ENCODE measurements around the gene DNAJB12.
"Not testable (repeated sequence)": the region's sequence is repeated elsewhere in the genome, so short reads cannot be mapped to it uniquely, and the experiment has no call there.

The DNAJB12 gene

DNA sequence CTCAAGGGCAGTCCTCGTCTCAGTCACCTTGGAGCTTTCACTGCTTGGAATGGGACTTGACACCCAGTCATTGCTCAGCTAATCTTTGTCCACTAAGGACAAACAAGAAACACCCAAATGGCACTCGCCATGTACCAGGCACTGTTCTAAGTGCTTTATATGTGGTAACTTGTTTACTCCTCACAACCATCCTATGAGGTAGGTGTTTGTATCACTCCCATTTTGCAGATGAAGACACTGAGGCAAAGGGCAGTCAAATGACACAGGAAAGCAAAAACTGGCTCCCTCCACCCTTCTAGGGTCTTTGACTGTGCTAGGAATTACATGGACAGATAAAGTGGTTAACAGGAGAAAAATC, 24.7 kb downstream of the DNAJB12 start:
- DNase-seq = no peak

DNA sequence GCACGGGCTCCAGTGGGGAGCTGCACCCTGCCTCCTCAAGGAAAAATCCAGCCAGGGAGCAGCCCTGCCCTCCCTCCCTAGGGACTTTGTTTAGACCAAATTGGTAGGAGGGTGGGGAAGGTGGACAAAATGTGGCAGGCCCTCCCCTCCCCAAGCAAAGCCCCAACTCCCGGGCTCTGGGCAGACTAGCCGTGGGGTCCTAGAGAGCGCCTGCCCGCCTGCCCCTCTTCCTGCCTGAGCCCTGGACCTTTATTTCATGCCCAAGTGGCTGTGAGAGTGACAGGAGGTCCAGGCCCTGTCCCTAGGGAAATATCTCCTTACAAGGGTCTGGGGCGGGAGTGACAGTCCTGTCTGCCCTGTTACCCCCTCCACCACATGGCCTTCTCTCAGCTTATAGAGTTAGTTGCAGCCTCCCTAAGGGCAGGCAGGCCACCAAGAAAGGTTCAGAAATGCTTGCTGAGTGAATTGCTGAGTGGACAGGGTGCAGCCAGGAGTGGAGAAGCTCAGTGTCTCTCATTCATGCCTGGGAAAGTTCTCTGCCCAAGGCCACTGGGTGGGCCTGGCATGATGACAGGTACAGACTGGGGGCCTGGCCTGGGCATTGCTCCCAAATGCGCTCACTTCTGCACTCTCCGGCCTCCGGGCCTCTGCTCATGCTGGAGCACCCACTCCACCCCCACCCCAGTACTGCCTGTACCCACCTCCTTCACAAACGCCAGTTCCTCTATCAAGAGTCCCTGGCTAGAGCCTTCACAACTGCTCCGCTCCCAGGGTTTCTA, 25.2 kb downstream of the DNAJB12 start:
- DNase-seq = no peak

DNA sequence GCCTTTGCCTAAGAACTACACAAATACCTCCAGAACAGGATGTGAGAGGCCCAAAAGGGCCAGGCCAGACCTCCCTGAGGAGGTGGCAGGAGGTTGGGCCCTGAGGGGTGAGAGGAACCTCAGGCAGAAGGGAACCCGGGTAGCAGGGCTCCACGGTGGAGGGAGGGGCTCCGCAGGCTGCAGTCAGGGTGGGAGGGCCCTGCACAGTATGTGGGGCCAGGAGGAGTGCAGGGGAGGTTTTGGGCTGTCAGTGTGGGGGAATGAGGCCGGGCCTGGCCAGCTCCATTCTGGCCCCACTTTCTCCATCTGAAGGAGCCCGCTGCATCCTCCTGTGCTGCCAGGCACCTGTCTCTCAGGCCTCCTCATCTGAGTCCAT, 25.9 kb downstream of the DNAJB12 start:
- no peak for DNase-seq

GRCh38 chr10:72328045-72328828, 26.5 kb downstream of the DNAJB12 start:
- DNase-seq = no peak

DNA sequence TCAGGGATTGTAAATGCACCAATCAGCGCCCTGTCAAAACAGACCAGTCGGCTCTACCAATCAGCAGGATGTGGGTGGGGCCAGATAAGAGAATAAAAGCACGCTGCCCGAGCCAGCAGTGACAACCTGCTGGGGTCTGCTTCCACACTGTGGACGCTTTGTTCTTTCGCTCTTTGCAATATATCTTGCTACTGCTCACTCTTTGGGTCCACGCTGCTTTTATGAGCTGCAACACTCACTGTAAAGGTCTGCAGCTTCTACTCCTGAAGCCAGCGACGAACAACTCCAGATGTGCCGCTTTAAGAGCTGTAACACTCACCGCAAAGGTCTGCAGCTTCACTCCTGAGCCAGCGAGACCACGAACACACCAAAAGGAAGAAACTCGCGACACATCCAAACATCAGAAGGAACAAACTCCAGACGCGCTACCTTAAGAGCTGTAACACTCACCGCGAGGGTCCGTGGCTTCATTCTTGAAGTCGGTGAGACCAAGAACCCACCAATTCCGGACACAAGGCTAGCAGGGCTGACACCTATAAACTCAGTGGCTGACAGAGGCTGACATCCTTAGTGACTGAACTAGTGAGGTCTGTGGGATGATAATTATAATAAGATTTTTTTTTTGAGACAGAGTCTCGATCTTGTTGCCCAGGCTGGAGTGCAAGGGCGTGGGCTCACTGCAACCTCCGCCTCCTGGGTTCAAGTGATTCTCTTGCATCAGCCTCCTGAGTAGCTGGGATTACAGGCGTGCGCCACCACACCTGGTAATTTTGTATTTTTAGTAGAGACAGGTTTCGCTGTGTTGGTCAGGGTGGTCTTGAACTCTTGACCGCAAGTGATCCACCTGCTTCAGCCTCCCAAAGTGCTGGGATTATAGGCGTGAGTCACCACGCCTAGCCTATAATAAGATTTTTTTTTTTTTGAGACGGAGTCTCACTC, 27.8 kb downstream of the DNAJB12 start:
- DNase-seq = peak; percentile 18

- not testable (repeated sequence) for DNase-seq
Measured at GRCh38 chr10:72325243-72326175, 29.2 kb downstream of the DNAJB12 start.

DNA sequence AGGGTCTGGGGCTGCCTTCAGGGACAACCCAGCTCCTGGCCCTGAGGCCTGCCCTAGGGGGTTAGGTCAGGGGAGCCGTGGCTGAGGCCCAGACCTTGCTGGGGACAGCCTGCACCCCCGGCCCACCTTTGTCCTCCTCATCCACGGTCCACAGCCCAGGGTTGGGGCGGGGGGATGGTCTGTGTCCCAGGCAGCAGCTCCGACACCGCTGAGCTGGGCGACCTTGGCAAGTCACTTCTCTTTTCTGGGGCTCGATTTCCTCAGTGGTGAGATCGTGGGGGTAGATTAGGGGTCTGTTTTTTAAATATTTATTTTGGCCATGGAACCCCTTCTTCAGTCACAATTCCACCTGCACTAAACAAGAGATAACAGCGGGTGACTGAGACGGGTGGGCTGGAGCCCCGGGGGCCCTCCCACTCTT, 30.9 kb downstream of the DNAJB12 start:
- no peak for DNase-seq

GRCh38 chr10:72323108-72323749, 31.5 kb downstream of the DNAJB12 start:
- no peak for DNase-seq

DNA sequence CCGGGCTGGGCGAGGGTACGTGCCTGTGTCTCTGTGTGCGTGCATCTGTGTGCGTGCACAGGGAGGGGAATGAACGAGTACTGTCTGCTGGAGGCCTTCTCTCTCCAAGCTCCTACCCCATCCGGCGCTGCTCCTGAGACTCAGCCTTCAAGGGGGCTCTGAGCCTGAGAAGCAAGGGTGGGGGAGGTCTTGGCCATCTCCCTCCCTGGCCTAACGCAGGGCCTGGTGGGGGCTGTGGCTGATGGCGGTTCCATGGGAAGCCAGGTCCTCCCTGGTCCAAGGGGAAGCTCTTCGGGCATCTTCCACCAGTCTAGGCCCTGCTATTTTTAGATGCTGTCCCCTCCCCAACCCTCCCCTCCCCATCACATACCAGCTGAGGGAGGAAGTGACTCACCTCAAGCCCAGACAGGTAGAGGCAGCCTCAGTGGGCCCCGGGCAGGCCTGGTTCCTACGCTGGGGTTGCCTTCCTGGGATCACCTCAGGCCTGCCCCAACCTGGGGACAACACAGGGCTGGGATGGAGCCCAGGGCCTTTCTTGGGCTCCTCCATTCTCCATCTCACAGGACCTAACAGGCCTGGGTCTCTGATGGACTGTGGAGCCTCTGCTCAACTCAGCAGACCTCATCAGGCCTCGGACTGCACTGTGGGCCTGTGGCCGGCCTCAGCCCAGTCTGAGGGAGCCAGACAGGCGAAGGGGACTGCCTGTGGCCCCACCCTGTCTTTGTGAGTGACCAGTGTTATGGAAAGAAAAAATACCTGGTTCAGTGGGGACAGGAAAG, 32.2 kb downstream of the DNAJB12 start:
- DNase-seq = peak; percentile 26

DNA sequence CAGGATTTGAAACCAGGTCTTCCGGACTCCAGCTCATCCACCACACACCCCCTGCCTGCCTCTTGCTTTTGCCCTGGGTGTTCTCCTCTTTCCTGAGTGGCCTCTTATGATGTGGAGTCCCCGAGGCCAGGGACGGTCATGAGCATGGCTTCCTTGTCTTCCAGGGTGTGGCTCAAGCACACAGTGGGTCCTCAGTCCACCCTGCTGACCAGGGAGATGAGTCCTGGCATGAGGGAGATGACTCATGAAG, 32.8 kb downstream of the DNAJB12 start:
- DNase-seq = no peak

DNA sequence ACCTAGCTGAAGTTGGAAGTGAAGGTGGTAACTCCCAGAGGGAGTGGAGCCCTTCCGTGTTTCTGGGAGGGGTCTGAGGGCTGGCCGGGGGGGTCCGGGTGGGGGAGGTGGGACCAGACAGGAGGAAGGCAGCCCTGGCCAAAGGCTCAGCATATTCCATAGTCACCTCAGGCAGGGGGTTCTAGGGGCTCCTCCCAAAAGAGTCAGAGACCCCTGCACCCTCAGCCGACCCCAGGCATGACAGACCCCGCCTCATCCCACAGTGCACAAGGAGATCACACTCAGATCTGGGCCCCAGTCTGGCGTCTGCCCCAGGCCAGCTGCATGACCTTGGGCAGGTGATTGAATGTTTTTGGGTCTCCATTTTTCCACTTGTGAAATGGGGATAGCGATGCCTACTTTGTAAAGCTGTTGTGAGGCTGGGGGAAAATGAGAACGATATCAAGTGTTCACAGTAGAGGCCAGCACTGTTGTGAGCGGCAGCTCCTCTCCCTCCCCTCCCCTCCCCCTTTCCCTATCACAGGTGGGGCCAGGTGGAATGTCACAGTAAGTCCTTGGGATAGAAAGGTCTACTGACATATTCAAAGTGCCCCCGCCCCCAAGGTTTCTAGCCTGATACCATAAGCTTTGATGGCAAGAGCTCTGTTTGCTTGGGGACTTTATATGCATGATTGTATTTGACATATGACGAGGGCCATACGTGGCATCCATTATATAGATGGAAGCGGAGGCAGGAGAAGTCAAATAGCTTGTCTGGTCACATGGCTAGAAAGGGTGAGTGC, 33.3 kb downstream of the DNAJB12 start:
- no peak for DNase-seq

DNA sequence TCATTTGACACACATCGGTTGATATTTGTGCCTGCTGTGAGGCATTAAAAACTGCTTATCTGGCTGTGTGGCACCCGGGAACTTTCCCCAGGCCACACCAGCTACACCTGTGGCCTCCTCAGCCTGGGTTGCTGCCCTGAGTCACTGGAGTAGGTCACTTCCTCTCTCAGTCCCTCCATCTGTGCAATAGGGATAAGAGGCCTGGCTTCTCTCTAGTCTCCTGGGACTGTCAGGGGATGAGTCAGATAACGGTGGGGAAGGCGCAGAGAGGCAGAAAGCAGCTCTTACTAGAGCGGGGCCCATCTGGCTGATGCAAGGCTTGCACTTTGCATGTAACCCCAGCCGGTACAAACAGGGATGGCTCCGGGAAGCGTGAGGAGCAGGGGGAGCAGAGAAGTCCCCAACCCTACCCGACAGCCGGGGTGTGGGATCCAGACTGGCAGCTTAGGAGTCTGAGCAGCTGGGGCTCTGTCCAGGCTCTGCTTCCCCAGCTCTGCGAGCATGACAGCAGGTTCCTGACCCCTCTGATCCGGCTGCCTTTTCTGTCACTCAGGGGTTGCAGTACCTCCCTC, 34.0 kb downstream of the DNAJB12 start:
- peak; percentile 20 for DNase-seq

DNA sequence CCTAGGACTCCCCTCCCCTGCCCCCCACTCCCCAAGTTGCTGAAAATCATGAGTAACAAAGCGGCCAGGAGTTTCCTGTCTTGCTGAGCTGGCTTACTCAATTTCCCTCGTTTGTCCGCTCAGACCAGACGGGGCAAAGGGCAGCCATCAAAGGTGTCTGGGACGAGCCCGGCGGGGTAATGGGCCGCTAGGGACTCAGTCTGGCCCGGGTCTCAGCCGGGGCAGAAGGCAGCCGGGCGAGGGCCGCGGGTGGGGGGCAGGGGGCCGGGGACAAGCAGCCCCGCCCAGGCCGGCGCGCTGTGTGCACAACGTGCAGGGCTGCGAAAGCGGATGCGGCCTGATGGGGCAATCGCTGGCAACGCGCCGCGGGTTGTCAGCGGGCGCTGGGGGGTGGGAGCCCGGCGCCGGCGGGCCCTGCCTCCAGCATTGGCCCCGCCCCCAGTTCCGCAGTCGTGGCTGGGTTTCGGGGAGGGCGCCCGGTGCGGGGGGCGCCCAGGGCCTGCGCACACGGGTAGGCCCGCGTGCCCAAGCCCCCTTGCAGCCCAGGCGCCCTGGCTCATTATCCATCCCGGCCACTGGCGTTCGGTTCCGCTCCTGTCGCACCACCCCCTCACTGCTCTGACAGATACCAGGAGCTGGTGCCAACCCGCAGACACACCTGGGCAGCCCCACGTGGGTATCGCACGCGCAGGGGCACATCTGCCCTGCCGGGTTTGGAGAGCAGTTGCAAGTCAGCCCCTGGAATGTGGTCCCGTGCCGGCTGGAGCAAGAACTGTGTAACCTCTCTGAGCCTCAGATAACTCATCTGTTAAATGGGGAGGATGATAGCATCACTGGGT, 35.1 kb downstream of the DNAJB12 start:
- peak; percentile 70 for DNase-seq

GRCh38 chr10:72318418-72319262, 36.1 kb downstream of the DNAJB12 start:
- no peak for DNase-seq

- DNase-seq = peak; percentile 37
Measured at GRCh38 chr10:72316748-72317435, 37.8 kb downstream of the DNAJB12 start.

DNA sequence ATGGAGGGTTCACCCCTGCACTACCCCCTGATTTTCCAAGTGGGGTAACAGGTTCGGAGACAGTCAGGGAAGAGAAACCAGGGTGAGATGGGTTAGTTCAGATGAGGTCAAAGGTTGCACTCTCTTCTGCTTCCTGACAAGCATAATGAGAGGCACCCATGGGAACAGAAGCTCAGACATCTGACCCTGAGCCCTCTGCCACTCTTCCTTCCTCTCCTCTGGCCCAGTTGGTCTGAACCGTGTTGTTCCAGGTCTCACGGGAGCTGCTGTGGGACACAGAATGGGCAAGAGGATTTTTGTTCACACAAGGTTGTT, 38.4 kb downstream of the DNAJB12 start:
- DNase-seq = no peak

DNA sequence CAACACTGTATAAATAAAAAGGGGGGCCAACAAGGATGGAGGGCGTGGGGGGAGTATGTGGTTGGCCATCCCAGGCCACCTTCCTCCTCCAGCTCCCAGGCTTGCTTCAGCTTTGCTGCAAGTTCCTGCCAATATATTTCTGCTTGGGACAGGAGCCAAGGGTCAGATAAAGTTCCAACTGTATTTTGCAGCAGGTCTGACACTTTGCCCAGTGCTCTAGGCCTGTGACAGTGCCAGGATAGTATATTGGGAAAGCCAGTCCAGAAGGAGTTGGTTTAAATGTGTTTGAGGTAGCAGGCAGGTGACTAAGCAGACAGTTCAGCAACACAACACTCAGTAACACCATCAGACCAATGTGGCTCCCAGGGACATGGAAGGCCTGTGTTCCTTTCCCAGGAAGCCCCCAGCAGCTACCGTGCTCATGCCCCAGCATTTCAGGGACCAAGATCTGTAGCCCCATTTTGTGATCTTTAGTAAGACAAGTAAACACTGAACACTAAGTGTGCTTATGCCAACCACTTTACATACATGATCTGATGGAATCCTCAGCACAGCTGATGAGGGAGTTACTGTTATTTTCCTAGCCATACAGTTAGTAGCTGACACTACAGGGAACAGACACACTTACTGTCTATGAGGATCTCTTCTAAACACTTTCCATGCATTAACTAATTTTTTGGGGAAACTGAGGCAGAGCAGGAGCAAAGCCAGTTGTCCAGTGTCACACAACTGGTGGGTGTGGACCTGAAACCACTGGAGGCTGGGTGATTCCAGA, 38.9 kb downstream of the DNAJB12 start:
- DNase-seq = no peak
